Smooth muscle cell (in vitro differentiated cells): ENCODE results near the gene ADARB2. TPM values are rescaled to one million over a fixed set of nuclear protein-coding genes. Genes with fewer than 3 reads are reported as not detected.
"Not testable (repeated sequence)": the region's sequence is repeated elsewhere in the genome, so short reads cannot be mapped to it uniquely, and the experiment has no call there.

Source experiments
- DNase-seq: peaks from one replicate; lab custom pipeline; 2025; ENCODE audit not compliant: unreplicated experiment; lab: John Stamatoyannopoulos, UW
- H2AFZ ChIP-seq: fragments of 200-600 bp; sonication (generic); 2 replicates; pipeline ENCODE4 v1.6.0; 2016; ENCODE audit warnings: antibody characterized with exemption, low read depth, mild to moderate bottlenecking
- H3F3A ChIP-seq: fragments of 200-600 bp; sonication (generic); 2 replicates; pipeline ENCODE4 v1.6.0; 2017; ENCODE audit warnings: antibody characterized with exemption, low read depth
- H3K27ac ChIP-seq: fragments of 200-600 bp; sonication (generic); 2 replicates; pipeline ENCODE4 v1.5.1; 2016; ENCODE audit warnings: low read depth, mild to moderate bottlenecking
- H3K27me3 ChIP-seq: fragments of 200-600 bp; sonication (generic); 2 replicates; pipeline ENCODE4 v1.6.1; 2016; ENCODE audit warnings: low read depth, mild to moderate bottlenecking
- H3K36me3 ChIP-seq: fragments of 200-600 bp; sonication (generic); 2 replicates; pipeline ENCODE4 v1.5.1; 2016; ENCODE audit warnings: low read depth
- H3K4me1 ChIP-seq: fragments of 200-600 bp; sonication (generic); 2 replicates; pipeline ENCODE4 v1.5.1; 2016; ENCODE audit warnings: low read depth
- H3K4me2 ChIP-seq: fragments of 200-600 bp; sonication (generic); 2 replicates; pipeline ENCODE4 v1.6.0; 2016; ENCODE audit warnings: mild to moderate bottlenecking
- H3K4me3 ChIP-seq: fragments of 200-600 bp; sonication (generic); 2 replicates; pipeline ENCODE4 v1.5.1; 2016; ENCODE audit warnings: mild to moderate bottlenecking
- H3K79me2 ChIP-seq: fragments of 200-600 bp; sonication (generic); 2 replicates; pipeline ENCODE4 v1.6.0; 2016; ENCODE audit warnings: low read depth, mild to moderate bottlenecking
- H3K9ac ChIP-seq: fragments of 200-600 bp; sonication (generic); 2 replicates; pipeline ENCODE4 v1.6.0; 2016; ENCODE audit warnings: low read depth
- H3K9me3 ChIP-seq: fragments of 200-600 bp; sonication (generic); replicated peaks from 2 replicates; pipeline ENCODE4 v1.5.1; 2016; ENCODE audit warnings: low read depth
- H4K20me1 ChIP-seq: fragments of 200-600 bp; sonication (generic); 2 replicates; pipeline ENCODE4 v1.6.0; 2016; ENCODE audit warnings: low read depth
- CTCF ChIP-seq: fragments of 200-600 bp; sonication (generic); IDR thresholded peaks from 2 replicates; pipeline ENCODE4 v1.5.1; 2017; ENCODE audit warnings: borderline replicate concordance, mild to moderate bottlenecking, antibody characterized with exemption; ENCODE audit not compliant: insufficient read depth, poor library complexity, severe bottlenecking
- whole genome bisulfite sequencing: methylation state at CpG from one replicate; pipeline ENCODE4 v1.1.7; 2016; ENCODE audit warnings: low lambda C conversion rate; 5-methylcytosine and 5-hydroxymethylcytosine counted together
- polyA plus RNA-seq: library from polyadenylated mRNA; unstranded; fragments of >200 nt; fragmentation: Nextera tagmentation; extraction: Ambion mirVana; gene quantifications from 2 replicates; pipeline ENCODE4 v1.2.1, GENCODE V29; 2016
- total RNA-seq: library from RNA; depleted of rRNA; stranded (reverse); fragments of >200 nt; gene quantifications from 2 replicates; pipeline ENCODE4 v1.2.3, GENCODE V29; 2014

The ADARB2 gene
- total and polyA plus RNA-seq, 2 experiments from 2014 or later, result 0.13 to 0.39 TPM

- no peaks in the 10 kb centered on the region for H4K20me1 ChIP-seq
- 73% methylated on average over 9 of the region's 9 CpGs for WGBS
- H3K4me2 ChIP-seq, result no peak overlapping the region
- H3K36me3 ChIP-seq, result no peaks in the 10 kb centered on the region
- no peak overlapping the region for H2AFZ ChIP-seq
- no peaks in the 10 kb centered on the region for H3K4me1 ChIP-seq
- H3K27me3 ChIP-seq, result peaks cover 7% of the 10 kb centered on the region
- no peak overlapping the region for H3K9ac ChIP-seq
- H3K27ac ChIP-seq, result no peak overlapping the region
- TF ChIP-seq CTCF, result no peak
- no peaks in the 10 kb centered on the region for H3K9me3 ChIP-seq
- no peak overlapping the region for H3K4me3 ChIP-seq
- no peaks in the 10 kb centered on the region for H3F3A ChIP-seq
- no peak for DNase-seq
- no peaks in the 10 kb centered on the region for H3K79me2 ChIP-seq
Measured at GRCh38 chr10:1227510-1228402, 509.6 kb downstream of the ADARB2 start.

GRCh38 chr10:1226907-1227306, 510.4 kb downstream of the ADARB2 start:
- not testable (repeated sequence) for H4K20me1 ChIP-seq, DNase-seq, H3K4me1 ChIP-seq, H3F3A ChIP-seq, H3K27ac ChIP-seq, H3K4me2 ChIP-seq, H3K9ac ChIP-seq, H3K79me2 ChIP-seq, H3K4me3 ChIP-seq, H2AFZ ChIP-seq, H3K27me3 ChIP-seq, H3K9me3 ChIP-seq, H3K36me3 ChIP-seq
- WGBS, result 53% methylated on average over 8 of the region's 8 CpGs

- H3K9me3 ChIP-seq, H2AFZ ChIP-seq, H3K4me2 ChIP-seq, H3K9ac ChIP-seq, H3F3A ChIP-seq, H3K4me1 ChIP-seq, H3K27me3 ChIP-seq, H3K79me2 ChIP-seq, H3K4me3 ChIP-seq, DNase-seq, H3K36me3 ChIP-seq, H3K27ac ChIP-seq, H4K20me1 ChIP-seq: not testable (repeated sequence)
- 0% methylated on average over 1 of the region's 1 CpG for WGBS
Measured at GRCh38 chr10:1219874-1220273, 517.5 kb downstream of the ADARB2 start.

GRCh38 chr10:1217661-1218060, 519.7 kb downstream of the ADARB2 start:
- TF ChIP-seq CTCF, result no peak
- Histone ChIP-seq H3K4me2 (no peak overlapping the region), H3K9me3 (no peaks in the 10 kb centered on the region), H3K4me1 (no peaks in the 10 kb centered on the region), H3K36me3 (no peaks in the 10 kb centered on the region), H3K27ac (no peak overlapping the region), H3K4me3 (no peak overlapping the region), H3K9ac (no peak overlapping the region), H2AFZ (no peak overlapping the region), H3K27me3 (no peaks in the 10 kb centered on the region), H4K20me1 (no peaks in the 10 kb centered on the region), H3F3A (no peaks in the 10 kb centered on the region), H3K79me2 (no peaks in the 10 kb centered on the region)
- 94% methylated on average over 9 of the region's 9 CpGs for WGBS
- DNase-seq, result no peak
